Activated effector memory CD4-positive, alpha-beta T cell treated with Interleukin-2 at 50 U/mL for 16 hours (primary cell): ENCODE results near the gene SRP14.

Source experiments
- DNase-seq: peaks from one replicate; pipeline ENCODE4 v3.0.0-alpha.2; 2020

Gene SRP14

DNA sequence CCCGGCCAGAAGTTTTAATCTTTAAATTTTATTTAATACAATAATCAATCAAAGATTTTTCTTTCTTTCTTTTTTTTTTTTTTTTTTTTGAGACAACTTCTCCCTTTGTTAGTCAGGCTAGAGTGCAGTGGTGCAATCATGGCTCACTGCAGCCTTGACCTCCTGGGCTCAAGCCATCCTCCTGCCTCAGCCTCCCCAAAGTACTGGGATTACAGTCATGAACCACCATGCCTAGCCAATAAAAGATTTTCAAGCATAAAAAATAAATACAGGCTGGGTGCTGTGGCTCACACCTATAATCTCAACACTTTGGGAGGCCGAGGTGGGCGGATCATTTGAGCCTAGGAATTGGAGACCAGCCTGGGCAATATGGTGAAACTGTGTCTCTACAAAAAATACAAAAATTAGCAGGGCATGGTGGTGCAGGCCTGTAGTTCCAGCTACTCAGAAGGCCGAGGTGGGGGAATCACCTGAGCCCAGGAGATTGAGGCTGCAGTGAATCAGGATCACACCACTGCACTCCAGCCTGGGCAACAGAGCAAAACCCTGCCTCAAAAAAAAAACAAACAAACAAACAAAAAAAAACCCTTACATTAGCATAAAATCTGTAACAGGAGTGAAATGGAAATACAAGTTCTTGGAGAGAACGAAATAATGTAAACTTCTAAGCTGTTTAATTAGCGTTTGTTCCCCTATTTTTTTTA, 29.1 kb upstream of the SRP14 start:
- DNase-seq, result no peak

DNA sequence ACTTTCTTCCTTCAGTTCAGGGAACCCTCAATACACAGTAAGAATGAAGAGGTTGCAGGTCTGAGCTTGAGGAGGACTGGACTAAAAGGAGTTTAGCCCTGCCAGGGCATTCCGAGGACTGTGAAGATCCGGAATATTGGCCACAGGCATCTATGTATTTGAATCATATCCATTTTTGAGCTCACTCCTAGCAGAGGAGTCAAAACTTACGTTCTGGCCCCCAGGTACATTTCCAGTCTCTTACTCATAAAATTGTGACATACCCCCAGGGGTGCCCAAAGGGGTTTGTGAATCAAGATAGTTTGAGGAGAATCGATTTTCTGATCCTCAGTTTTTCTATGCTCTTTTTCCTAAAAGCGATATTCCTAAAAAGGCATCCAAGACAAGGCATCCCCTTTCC, 27.6 kb upstream of the SRP14 start:
- DNase-seq, result no peak

DNA sequence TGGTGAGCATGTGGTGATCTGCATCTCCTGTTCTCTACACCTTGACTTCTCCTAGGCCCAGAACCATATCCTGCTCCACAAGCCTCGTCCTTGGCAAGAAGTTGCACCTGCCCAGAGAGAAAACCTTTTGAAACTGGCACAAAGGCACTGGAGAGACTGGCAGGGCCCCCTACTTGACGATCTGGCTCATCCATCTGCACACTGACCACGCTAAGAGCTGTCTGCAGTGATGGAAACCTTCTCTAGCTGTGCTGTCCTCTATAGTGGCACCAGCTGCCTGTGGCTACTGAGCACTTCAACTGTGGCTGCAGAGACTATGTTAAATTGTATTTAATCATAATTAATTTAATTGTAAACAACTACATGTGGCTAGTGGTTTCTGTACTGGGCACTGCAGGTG, 26.2 kb upstream of the SRP14 start:
- no peak for DNase-seq

DNA sequence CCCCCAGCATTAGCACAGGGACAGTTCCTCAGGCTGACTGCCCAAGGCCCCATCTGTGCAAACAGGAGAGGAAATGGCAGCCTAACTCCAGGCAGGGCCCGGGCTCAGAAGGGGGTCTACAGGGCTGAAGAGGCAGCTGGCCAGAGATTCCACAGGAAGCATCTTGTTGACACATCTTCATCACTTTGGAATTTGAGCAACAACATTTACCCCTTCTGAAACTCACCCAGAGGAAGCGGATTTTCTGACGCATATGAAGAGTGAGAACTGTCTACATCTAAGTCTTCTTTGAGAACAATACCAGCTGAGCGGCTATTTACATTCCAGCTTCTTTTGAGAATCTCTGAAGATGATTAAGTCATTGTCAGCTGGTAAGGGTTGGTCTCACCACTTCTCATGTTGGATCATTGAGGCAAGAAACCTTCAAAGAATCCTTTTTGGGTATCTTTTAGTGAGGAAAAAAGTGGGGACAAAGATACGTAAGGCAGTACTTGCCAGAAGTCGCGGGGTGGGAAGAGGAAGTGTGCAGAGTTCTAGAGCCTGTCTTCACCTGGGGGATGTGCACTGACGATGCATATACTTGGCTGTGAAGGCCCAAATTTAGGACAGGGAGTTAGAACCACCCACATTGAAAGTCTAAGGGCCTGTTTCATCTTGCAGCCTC, 25.4 kb upstream of the SRP14 start:
- no peak for DNase-seq

DNA sequence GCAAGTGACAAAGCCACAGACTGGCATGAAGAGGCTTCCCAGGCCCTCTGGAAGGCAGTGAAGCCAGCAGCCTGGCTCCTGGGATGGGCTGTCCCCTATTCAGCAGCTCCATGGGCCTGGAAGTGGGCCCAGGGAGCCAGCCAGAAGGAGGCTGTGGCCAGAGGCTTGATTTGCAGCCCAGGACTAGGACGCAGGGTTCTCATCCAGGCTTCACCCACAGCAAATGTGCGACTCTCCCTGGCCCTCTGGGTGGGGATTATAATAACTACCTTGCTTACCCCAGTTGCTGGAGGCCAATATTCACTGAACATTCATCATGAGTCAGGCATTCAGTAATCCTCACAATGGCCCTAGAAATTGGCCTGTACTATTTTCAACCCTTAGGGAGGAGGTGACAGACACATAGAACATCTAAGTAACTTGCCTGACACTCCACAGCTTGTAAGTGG, 24.6 kb upstream of the SRP14 start:
- DNase-seq, result no peak

DNA sequence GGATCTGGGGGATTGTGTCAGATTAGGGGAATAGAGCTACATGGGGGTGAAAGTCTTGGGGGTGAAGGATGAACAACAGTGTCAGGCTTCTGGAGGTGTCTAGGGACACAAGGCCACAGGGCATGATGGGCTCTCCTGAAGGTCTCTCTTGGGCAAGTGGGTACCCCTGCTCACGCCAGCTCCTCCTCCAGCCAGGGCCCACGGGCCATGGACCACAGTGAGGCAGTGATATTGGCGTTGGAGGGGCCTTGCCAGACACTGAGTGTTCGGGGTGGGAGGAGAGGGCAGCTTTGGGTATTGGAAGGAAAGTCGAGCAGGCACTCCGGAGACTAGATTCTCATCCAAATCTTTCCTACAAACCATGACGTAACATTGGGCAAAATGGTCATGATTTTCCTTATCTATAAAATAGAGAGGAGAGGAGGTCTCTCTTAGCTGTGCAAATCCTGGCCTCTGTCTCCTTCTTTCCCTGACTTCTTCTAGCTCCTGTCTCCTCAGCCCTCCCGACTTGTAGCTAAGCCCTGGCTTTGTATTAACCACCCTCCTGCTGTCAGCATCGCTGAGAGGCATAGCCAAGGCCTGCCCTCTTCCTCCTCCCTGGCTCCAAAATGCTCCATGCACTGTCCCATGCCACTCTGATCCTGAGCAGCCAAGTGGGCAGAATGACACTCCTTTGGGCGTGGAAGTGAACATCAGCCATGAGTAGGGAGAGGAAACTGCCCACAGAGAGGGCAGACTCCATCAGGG, 24.0 kb upstream of the SRP14 start:
- DNase-seq, result no peak

DNA sequence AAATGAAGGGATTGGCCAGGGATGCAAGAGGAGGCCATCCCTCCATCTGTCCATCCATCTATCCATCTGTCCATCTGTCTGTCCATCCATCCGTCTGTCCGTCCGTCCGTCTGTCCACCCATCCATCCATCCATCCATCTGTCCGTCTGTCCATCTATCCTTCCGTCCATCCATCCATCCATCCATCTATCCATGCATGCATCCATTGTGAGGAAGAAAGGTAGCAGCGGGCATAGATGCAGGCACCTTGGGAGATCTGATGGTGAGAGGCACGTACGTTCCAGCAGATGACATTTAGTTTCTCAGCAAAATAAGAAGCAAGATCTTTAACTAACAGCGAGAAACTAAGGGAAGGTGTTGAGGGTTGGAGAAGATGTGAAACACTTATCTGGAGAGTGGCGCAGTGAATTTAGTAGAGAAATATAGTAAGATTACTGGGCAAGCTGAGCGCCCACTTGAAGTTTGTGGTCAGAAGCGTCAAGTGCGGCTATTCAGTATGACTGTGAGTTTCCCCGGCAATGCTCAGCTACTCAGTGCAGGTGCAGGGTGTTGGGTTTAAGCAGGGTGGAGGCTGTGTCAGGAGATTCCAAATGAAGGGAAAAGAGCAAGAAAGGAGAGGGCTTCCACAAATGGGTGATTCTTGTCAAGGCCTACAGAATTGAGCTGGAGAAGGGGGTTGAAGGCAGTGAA, 22.4 kb upstream of the SRP14 start:
- DNase-seq, result no peak

DNA sequence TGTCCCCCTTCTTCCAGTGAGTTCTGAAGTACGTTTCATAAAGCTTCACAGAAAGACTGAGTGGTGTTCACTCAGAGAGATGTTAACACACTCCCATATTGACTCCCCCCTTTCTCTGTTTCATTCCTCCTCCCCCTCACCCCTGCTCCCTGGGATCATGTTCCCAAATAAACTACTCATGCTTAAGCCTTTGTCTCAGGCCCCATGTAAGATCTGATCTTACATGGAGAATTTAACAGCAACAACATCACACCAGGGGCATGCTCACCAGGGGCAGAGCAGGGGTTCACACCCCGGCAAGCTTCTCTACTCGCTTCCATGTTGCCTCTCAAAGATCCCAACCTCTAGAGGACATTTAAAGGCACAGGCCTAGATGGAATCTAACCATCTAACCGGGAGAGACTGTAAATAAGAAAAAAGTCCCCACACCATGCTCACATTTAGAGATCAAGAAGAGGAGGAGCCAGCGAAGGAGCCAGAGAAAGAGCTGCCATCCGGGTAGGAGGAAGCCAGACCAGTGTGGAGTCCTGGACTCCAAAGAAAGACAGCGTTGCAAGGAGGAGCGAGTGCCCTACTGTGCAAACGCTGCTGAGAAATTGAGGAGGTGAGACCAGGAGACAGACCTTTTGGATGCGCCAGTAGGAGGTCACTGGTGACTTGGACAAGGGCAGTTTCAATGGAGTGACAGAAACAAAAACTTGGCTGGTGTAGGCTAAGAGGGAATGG, 21.4 kb upstream of the SRP14 start:
- no peak for DNase-seq

DNA sequence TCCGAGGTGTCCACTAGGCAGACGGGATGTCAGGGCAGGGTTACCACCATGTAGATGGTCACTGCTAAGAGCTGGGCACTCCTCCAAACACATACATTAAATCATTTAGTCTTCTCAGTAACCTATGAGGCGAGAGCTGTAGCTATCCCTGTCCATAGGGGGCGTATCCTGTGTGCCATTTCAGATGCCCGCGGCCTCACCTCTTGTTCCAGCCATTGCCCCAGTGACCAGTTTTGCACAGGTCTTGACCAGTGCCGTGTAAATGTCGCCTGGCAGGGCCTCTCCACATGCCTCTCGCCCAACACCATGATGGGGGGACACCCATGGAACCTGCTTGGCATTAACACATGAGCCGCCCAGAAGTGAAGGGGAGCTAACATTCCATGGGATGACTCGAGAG, 20.8 kb upstream of the SRP14 start:
- DNase-seq, result no peak

DNA sequence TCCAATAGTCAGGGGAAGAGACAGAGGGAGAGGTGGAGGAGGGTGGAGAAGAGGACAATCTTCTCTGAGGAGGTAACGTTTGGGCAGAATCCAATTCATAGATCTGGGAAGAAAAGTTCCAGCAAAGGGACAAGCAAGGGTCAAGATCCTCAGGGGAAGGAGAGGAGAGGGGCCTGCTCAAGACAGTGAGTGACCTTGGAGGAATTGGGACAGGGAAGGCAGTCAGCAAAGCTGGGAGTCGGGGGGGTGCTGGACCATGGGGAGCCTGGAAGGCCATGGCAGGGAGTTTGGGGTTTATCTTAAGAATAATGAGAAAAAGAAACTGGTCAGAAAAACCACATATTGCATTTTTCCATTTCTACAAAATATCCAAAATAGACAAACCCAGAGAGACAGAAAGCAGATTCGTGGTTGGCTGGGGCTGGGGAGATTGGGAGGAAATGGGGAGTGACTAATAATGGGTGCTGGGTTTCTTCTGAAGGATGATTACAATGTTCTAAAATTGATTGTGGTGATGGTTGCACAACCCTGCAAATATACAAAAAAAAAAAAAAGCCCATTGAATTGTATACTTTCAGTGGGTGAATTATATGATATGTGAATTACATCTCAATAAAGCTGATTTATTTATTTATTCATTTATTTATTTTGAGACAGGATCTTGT, 19.6 kb upstream of the SRP14 start:
- no peak for DNase-seq

DNA sequence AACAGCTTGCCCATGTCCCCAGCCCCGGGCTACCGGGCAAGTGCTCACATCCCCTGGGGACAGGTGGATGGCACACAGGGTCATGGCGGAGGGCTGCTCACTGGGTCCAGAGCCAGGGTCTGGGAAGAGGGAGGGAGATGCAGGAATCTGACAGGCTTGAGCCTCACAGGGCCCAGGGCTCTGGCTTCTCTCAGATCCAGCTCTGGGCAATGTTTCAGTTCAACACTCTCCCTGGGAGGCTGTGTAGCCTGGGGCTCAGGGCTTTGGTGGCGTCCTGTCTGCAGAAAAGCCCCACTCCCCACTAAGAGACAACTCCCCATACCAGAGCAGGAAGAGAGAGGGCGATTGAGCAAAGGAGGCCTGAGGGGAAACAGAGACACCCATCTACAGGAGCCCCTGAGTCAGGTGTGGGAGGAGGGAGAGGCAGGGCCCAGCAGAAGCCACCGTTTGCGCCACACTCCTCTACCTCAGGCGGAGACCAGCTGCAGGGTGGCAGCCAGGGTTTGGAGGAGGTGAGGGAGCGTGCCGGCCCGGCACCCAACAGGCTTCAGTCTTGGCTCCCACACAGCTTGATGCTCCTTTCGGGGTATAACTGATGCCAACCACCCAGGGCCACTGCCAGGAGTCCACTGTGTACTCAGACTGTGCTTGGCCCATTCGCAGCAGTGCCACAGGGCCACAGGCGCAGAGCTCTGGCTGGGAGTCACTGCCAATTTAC, 16.8 kb upstream of the SRP14 start:
- DNase-seq, result no peak

DNA sequence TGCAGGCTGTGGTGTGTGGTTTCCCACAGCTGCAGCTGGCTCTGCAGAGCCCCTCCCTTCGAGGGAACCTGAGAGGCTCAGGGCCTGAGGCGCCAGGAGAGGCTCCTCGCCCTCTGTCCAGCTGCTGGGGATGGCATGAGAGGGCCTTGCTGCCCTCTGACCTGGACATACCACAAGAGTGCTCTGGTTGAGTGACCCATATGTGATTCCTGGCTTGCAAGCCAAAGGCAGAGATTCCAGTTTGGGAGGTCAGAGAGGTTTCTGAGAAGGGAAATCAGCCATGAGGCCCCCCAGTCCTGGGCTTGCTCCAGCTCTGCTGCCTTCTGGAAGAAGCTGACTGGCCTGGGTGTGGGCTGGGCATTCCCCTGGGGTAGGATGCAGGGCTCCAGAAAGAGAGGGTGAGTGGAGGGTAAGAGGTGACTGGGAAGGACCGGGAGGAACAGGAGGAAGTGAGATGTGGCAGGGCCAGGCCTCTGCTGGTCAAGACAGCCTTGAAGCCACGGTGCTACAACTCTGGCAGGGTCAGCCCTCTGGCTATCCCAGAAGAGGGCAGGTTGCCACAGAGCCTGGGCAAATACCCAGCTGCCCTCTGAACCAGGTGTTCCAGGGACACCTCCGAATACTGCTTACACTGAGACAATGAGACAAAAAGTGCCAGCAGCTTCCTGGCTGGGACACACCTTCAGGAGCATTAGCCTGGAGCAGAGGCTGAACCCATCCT, 16.0 kb upstream of the SRP14 start:
- peak; percentile 20 for DNase-seq

DNA sequence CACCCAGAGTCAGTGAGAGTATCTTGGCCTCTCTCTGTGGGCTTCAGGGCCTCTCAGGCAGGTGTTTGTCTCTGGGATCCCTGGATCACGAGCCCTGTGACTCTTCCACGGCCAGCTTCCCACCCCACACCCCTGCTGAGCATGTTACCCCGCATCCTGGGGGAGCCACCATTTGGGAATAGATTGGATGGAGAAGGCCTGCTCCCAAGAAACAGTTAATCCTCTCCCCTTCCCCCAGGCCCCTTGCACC, 15.5 kb upstream of the SRP14 start:
- no peak for DNase-seq

DNA sequence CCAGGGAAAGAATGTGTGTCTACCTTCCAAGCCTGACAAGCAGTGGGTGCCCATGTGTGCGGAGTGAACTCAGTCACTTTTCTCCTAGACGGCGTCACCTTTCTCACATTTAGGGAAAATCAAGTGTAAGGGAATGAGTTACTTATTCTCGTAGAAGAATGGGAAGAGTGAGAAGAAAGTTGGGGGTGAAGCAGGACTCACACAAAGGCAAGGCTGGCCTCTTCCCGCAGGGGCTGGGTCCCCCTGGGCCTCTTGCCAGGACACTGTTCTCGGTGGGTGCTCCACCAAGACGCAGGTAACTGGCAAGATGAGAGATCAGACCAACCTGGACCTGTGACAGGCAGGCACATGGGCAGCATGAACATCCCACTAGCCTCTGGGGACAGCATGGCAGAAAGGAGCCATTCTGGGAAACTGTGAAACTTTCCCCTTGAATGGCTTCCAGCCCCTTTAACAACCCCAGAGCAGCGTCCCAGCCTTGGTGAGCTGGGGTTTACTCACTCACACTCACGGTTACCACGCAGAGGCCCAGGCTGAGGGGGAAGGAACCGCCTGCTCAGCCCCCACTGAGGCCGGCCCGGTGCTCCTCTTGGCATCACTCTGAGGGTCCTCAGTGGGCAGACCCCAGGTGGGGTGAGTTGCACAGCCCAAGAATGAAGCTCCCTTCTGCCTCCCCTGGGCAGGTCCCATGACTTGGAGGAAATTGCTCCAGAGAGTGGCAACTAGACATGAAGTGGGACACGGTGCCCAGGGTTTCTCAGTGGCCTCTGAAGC, 15.0 kb upstream of the SRP14 start:
- no peak for DNase-seq

DNA sequence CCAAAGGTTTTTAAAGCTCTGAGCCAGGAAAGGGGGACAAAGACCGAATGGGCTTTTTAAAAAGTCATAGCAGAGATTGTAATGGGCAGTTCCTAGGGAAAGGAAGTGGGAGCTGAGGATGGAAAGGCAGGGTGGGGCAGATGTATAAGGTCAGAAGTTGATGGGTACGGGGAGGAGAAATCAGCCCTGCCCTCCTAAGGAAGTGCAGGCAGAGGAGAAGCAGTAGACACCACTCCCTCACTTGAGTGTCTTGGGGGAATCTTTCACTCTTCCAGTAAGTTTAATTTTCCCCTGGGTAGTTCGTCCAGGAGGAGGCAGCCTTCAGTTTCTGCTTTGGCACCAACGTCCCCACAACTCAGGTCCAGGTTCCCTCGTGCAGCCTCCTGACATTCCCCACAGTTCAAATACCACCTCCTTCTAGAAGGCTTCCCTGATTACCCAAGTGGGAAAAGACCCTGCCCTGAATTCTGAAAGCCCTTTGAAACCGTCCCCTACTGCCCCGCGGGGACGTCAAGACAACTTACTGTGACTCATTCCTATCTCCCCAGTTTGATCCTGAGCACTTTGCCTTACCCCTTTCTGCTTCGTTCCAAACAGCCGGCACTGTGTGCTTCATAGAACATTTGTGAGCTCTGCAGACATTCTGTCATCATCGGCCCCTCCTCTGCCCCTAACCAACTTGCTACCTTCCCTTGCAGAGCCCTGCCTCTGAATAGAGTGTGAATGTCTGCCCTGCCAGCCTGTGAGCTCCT, 14.3 kb upstream of the SRP14 start:
- DNase-seq, result no peak

DNA sequence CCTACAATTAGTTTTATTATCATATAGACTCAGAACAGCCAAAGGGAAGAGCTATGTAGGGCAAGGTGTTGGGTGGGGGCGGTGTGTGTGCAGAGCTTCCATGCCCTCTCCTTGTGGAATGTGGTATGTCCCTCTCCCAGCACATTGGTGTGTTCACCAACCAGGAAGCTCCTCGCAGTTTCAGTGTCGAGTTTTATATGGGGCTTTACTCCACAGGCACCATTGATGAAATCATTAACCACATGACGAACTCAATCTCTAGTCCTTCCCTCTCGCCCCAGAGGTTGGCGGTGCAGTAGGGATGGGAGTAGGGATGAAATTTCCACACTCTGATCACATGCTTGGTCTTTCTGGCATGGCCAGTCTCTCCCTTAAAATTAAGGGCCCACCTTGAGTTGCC, 13.6 kb upstream of the SRP14 start:
- no peak for DNase-seq

DNA sequence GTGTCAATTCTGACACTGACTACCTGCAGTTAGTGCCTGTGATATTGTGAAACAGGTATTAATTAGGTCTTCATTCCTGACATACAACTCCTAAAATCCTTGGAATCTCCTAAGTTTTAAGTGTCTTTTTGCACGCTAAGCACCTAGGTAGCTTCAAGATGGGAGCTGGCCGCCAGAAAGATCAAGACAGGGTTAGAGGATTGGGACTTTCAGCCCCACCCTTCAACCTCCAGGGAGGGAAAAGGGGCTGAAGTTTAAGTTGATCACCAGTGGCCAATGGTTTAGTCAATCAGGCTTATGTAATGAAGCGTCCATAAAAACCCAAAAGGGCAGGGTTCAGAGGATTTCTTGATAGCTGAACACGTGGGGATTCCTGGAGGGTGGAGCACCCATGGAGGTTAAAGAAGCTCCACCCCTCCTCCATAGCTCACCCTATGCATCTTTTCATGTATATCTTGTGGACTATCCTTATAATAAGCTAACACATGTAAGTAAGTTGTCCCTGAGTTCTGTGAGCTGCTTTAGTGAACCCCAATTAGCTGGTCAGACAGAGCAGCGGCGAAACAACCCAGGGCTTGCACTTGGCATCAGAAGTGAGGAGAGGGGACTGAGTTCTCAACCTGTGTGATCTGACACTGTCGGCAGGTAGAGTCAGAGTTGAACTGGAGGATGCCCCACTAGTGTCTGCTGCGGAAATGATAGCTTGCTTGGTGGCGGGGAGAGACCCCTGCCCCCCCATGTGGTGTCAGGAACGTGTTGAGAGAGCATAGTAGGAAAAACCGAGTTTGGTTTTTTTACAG, 12.8 kb upstream of the SRP14 start:
- DNase-seq, result no peak

DNA sequence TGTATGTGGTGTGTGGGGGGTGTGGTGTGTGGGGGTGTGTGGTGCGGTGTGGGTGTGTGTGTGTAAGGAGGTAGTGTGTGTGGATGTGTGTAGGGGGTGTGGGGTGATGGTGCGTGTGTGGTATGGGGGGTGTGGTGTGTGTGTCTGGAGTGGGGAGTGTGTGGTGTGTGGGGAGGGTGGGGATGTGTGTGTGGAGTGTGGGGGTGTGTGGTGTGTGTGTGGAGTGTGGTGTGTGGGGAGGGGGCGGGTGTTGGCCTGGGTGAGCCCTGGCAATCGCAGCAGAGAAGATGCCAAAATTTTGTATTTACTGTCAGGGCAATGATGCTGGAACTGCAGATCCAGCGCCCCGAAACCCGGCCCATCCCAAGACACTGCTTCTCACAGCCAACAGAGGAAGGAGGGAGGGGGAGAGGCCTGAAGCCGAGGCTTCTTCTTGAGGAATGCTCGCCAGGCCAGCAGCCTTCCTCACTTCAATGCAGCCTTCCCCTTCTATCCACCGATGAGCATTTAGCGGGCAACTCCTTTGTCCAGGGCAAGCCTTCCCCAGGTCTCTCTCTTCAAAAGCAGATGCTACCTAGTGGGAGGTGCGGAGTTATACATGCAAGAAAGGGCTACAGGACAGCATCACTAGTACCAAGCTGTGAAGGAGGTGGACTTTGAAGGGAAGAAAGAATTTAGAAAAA, 11.9 kb upstream of the SRP14 start:
- DNase-seq, result no peak
